A204.1 (cell line): Measurements from ENCODE around the gene ZNF385C.

Source experiments
- FAIRE-seq: peaks from 2 replicates; lab custom pipeline; 2012; peaks lifted over from hg19 to GRCh38; lab: Jason Lieb, UNC

ZNF385C gene

DNA sequence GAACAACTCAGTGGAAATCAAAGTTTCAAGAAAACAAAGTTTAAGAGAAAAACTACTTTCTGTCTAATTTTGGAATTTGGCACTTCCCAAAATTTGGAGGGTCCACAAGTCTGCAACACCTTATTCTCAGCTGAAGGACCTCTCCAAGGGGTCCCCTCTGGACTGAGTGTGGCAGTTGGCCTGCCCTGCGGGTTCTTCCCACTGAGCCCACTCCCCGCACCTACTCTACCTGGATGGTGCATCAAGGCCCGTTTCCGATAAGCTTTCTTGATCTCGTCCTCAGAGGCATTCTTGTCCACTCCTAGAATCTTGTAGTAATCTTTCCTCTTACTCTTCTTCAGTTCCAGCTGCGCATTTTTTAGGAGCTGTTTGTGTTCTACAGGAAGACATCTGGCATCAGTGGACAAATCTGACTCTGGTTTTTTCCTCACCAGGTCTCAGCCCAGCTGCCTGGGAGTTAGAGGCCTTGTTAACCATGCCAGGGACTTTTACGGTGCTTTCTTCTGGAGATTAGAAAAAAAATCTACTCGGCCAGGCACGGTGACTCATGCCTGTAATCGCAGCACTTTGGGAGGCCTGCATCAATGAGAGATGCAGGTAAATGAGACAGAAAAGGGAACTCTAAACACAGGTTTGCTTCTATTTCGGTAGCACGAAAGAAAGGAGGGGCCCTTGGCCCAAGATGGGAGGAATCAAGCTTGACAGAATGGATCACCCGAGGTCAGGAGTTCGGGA, 116.1 kb downstream of the ZNF385C start:
- FAIRE-seq = no peak

DNA sequence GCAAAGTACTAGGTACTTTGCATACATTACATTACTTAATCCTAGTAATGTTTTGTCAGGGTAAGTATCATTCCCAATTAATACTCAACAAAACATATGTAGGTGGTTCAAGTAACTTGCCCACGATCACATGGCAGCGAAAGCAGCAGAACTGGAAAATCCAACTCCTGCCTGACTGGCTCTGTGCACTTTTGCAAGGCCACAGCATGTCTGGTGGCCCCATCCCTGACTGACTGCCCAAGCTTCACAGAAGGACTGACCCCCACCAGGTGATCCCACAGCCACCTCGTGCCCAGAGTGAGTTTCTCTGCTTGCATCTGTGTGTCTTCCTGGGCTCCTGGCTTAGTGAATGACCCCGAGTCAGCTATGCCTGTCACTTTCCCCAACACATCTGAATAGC, 120.3 kb downstream of the ZNF385C start:
- FAIRE-seq = no peak

DNA sequence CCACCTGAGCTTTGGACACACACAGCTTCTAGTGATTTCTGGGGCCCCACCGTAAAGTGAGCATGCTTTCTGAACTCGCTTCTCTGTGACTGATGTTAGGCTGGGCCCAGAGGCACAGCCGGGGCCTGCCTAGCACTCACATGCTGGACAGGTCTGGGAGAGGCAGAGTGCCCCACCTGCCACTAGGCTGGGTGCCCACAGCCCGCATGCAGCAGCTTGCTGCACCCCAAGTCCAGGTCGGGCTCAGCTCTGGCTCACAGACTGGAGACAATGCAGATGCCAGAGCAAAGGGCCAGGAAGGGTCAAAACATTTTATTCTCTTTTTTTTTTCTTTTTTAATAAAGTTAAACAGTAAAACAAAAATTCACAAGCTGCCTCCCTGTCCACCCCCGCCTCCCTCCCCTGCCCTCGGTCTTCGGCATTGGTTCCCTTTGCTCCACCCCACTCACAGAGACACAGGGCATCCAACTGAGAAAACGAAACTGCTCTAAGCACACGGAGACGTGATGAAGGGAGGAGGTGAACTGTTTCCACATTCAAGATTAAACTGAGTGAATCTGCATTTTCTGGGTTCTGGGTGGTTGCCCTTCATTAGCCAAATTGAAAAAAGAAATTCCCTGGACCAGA, 122.0 kb downstream of the ZNF385C start:
- no peak for FAIRE-seq
